Activated naive CD4-positive, alpha-beta T cell treated with anti-CD3 and anti-CD28 coated beads, Interleukin-2, amount 50 U/mL, for 72 hours (primary cell): Measurements from ENCODE around the gene MYZAP. TPM values are rescaled to one million over a fixed set of nuclear protein-coding genes. Genes with fewer than 3 reads are reported as not detected.
A peak's percentile ranks its signal among the peaks of the same experiment; 100 is the strongest.

Experiments
- ATAC-seq, 2 donors: fragments of 150-1000 bp; cut with Tn5 transposase; 2 replicates each; pipeline ENCODE4 v1.10.0; 2021; ENCODE audit warnings: mild to moderate bottlenecking in 2 of 2, moderate library complexity in 2 of 2
- DNase-seq, 2 donors: peaks; one replicate each; pipeline ENCODE4 v3.0.0; 2021 to 2022; ENCODE audit warnings: low spot score in 2 of 2
- H3K27ac Mint-ChIP-seq, 2 donors: one replicate each; pipeline ENCODE4 v1.8.0; 2022; ENCODE audit warnings: mild to moderate bottlenecking in 2 of 2, mixed read lengths in 2 of 2
- H3K36me3 Mint-ChIP-seq, 2 donors: one replicate each; pipeline ENCODE4 v1.8.0; 2022; ENCODE audit warnings: mixed read lengths in 2 of 2
- H3K9me3 Mint-ChIP-seq, 2 donors: one replicate each; pipeline ENCODE4 v1.8.0; 2022; ENCODE audit warnings: mixed read lengths in 2 of 2
- total RNA-seq, 2 donors: library from RNA; stranded (reverse); gene quantifications; one replicate each; pipeline ENCODE4 v1.2.3, GENCODE V29; 2022

The MYZAP gene
- total RNA-seq = under 1 TPM in 1 of 2 donors, not detected in 1; 0.20 TPM

DNA sequence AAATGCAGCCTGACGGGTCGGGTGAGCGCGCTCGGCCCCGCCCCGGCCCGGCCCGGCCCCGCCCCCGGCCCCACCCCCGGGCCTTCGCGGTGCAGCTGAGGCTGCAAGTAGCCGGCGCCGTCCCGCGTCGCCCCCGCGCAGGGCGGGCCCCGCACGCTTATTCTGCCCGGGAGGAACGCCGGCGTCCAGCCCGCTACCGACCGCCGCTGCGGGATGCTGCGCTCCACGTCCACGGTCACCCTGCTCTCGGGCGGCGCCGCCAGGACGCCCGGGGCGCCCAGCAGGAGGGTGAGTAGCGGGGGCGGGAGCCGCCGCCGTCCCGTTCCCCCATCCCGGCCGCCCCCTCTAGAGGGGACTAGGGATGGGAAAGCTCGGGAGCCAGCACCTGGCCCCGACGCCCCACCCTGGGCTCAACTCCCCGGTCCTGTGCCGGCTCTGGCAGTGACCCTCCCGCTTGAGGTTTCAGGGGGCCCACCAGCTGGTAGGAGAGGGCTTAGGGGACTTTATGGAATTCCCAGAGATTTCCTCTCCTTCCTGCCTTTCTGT, at the start of gene MYZAP:
MYZAP (plus strand) TSS at position 83 of the 546 bp plus-strand sequence; CDS start at position 214, 131 bp downstream.
- H3K9me3 Mint-ChIP-seq = peaks cover 0 to 3% of the 10 kb centered on the region in 2 donors
- ATAC-seq (peak; percentile 81 to 85), DNase-seq (peak in 1 of 2 donors; percentile 46)
- H3K36me3 Mint-ChIP-seq = no peaks in the 10 kb centered on the region
- no peak within 1 kb of the TSS for H3K27ac Mint-ChIP-seq

- H3K9me3 Mint-ChIP-seq = peaks cover 0 to 9% of the 10 kb centered on the region in 2 donors
- peak in 1 of 2 donors; percentile 46 for ATAC-seq
- H3K36me3 Mint-ChIP-seq = peaks cover 0 to 10% of the 10 kb centered on the region in 2 donors
- H3K27ac Mint-ChIP-seq = no peak overlapping the region
- no peak for DNase-seq
Measured at GRCh38 chr15:57542505-57542817, 49.2 kb upstream of the MYZAP start.

GRCh38 chr15:57544848-57545480, 46.7 kb upstream of the MYZAP start:
- ATAC-seq (no peak), DNase-seq (no peak)
- H3K27ac Mint-ChIP-seq = no peak overlapping the region
- H3K9me3 Mint-ChIP-seq = peaks cover 0 to 7% of the 10 kb centered on the region in 2 donors
- peaks cover 0 to 8% of the 10 kb centered on the region in 2 donors for H3K36me3 Mint-ChIP-seq

- Mint-ChIP-seq H3K36me3 (no peaks in the 10 kb centered on the region), H3K27ac (no peak overlapping the region), H3K9me3 (no peaks in the 10 kb centered on the region)
- ATAC-seq (no peak), DNase-seq (no peak)
Measured at GRCh38 chr15:57545995-57546394, 45.7 kb upstream of the MYZAP start.

GRCh38 chr15:57547243-57547755, 44.4 kb upstream of the MYZAP start:
- DNase-seq (no peak), ATAC-seq (no peak)
- Mint-ChIP-seq H3K9me3 (no peaks in the 10 kb centered on the region), H3K27ac (no peak overlapping the region), H3K36me3 (no peaks in the 10 kb centered on the region)

DNA sequence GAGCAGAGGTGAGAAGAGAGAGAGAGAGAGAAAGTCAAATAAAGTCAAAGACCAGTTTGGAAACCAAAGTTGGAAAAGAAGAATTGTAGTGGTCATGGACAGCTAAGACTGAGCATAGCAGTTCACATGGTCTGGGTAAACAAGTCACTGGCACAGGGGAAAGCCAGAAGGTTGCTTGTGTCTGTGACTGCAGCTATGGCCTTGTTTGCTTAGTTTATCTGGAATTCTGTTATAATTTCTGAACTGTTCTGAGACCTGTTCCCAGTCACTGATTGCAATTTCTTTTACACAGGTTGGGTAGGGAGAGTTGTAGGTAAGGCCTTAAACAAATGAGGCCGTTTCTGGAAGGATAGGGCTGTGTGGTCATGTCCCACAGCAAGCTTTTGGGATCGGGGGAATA, 43.4 kb upstream of the MYZAP start:
- DNase-seq (no peak), ATAC-seq (no peak)
- H3K27ac Mint-ChIP-seq = peak overlapping the region in 1 of 2 donors; percentile 10
- H3K9me3 Mint-ChIP-seq = no peaks in the 10 kb centered on the region
- no peaks in the 10 kb centered on the region for H3K36me3 Mint-ChIP-seq

GRCh38 chr15:57548835-57549234, 42.9 kb upstream of the MYZAP start:
- Mint-ChIP-seq H3K9me3 (no peaks in the 10 kb centered on the region), H3K27ac (peak overlapping the region in 1 of 2 donors; percentile 10), H3K36me3 (no peaks in the 10 kb centered on the region)
- ATAC-seq = no peak
- DNase-seq = no peak

GRCh38 chr15:57549935-57550334, 41.8 kb upstream of the MYZAP start:
- H3K27ac Mint-ChIP-seq = no peak overlapping the region
- DNase-seq (no peak), ATAC-seq (no peak)
- H3K9me3 Mint-ChIP-seq = no peaks in the 10 kb centered on the region
- H3K36me3 Mint-ChIP-seq = no peaks in the 10 kb centered on the region

DNA sequence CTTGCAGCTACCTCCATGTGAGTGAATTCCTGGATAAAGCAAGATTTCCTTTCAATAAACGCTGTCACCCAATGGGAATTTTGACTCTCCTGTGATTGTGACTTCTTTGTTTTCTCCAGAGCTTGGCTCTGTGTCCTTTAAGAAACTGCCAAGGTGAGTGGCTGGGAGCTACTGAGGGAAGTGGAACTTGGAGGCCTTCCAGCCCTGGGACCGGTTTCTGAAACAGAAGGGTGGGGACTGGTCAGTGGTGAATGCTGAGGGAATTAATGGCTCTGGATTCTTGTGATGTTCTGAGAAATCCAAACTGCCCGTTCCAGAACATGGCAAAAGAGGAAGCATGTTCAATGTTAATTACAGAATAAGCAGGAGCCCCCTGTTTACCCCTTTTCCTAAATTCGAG, 41.1 kb upstream of the MYZAP start:
- Mint-ChIP-seq H3K9me3 (no peaks in the 10 kb centered on the region), H3K36me3 (no peaks in the 10 kb centered on the region), H3K27ac (no peak overlapping the region)
- DNase-seq (no peak), ATAC-seq (no peak)

DNA sequence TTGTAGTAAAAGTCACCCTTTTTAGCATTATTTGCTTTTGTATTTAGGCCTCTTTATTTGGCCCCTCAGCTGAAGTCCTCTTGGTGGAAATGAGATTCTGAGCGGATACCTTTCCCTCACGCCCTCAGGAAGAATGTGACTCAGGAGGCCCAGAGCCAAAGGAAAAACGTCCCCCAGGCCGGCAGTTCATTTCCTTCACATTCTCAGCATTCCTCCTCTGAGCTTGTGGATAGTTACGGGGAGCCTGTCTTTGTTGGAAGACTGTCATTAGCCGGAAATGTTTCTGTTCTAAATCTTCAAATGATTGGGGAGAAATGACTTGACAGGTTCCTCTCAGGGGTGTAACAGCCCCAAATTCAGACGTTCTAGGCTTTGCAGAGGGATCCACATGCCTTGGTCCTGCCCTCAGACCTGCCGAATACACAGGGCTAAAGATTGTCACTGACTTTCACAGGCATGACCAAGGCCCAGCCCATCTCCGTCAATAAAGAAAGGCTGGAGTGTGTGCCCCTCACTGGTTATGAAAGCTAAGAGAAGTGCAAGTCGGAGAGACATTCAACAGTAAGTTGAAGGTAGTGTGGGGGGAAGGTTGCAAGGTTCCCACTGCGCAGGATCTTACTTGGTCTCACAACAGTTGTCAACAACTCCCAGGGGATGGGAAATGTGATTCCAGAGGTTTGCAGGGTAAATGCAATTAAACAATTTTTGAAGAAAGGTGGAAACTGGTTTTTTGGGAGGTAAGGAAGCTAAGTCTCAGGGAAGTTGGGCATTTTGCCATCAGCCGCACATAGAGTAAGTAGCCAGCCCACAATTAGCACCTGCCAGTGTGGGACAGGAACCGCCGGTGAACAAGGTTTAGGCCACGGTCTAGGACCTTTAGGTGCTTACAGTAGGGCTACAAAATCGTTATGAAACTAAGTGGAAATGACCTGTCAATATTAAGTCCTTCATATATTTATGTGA, 39.7 kb upstream of the MYZAP start:
- Mint-ChIP-seq H3K9me3 (no peaks in the 10 kb centered on the region), H3K27ac (no peak overlapping the region), H3K36me3 (no peaks in the 10 kb centered on the region)
- DNase-seq = no peak
- ATAC-seq = no peak

DNA sequence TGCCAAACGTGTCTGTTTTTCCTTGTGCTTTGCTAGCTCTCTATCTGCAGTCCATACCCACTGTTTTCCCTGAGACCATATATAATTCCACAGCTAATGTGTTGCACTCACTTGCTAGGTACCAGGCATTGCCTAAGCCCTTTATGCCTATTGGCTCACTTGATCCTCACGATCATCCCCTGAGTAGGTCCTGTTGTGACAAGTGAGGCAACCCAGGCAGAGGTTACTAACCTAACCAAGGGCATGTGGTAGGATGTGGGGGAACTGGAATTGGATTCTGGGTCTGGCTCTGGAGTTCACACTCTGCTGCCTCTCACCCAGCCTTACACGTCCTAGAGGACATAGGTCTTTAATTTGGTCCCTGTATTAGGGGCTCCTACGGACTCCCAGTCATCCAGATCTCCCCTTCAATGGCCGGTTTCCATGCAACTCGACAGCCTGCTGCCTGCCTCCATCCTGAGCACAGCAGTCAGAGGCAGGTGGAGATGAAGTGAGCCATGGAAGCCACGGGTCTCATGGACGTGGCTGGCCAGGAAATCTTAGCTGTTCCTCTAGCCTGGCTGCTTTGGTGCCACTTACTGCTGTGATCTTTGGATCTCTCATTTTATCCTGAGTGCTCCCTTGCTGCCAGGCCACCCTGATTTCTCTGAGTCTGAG, 38.9 kb upstream of the MYZAP start:
- Mint-ChIP-seq H3K36me3 (no peaks in the 10 kb centered on the region), H3K9me3 (no peaks in the 10 kb centered on the region), H3K27ac (no peak overlapping the region)
- DNase-seq = no peak
- no peak for ATAC-seq

DNA sequence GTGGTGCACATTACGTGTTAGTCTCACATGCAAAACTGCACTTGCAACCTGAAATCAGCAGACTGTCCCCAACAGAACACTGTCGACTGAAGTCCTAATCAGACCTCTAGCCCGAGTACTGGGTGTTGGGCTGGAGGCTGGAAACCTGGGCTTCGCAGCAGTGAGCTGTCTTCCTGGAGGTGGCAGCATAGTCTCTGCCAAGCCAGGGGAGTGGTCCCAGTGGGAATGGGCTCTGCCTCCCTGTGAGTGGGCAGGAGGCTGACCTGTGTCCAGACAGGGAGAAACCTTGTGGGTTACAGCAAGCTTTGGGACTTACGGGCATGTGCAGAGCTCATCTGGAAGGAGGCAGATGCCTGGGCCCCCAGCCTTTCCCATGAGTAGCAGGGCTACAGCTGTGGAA, 38.2 kb upstream of the MYZAP start:
- Mint-ChIP-seq H3K27ac (no peak overlapping the region), H3K9me3 (no peaks in the 10 kb centered on the region)

DNA sequence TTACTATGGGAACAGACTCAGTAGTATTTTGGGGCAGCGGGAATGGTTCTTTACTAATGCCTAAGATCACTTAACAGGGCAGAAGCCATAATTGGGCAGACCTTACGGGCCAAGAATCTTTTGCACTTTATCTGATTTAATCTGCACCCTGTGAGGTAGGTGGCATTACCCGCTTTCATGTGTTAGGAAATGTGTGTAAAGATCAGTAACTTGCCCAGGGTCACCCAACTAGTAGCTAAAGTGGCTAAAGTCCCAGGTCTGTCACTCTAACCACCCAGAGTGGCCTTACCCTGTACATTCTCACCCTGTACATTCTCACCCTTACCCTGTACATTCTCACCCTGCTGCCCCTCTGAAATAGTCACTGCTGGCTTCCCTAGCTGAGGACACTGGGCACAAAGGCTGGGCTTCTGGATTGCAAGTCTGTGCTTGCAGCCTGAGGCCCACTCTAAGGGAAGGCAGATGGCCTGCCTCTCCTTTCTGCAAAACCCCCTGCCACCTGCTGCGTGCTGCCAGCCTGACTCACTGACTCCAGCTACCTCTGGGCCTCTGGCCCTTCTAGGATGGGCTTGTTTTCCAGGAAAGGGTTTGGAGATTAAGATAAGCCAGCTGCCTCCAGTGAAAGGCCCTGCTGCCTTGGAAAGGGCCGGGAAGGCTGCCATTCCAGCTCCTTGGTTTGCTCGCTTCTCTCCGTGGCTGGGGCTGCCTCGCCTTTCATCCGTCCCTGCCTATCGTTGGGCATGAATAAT, 37.5 kb upstream of the MYZAP start:
- DNase-seq (no peak), ATAC-seq (no peak)
- no peaks in the 10 kb centered on the region for H3K9me3 Mint-ChIP-seq
- H3K36me3 Mint-ChIP-seq = no peaks in the 10 kb centered on the region
- no peak overlapping the region for H3K27ac Mint-ChIP-seq

More for the DNA sequence above, 38.2 kb upstream of the MYZAP start:
- DNase-seq (no peak), ATAC-seq (no peak)
- no peaks in the 10 kb centered on the region for H3K36me3 Mint-ChIP-seq

GRCh38 chr15:57554812-57555179, 36.9 kb upstream of the MYZAP start:
- ATAC-seq (no peak), DNase-seq (no peak)
- Mint-ChIP-seq H3K27ac (peak overlapping the region in 1 of 2 donors; percentile 23), H3K9me3 (no peaks in the 10 kb centered on the region), H3K36me3 (no peaks in the 10 kb centered on the region)

- Mint-ChIP-seq H3K9me3 (no peaks in the 10 kb centered on the region), H3K36me3 (no peaks in the 10 kb centered on the region), H3K27ac (peak overlapping the region in 1 of 2 donors; percentile 23)
- DNase-seq (no peak), ATAC-seq (no peak)
Measured at GRCh38 chr15:57555270-57555669, 36.4 kb upstream of the MYZAP start.

GRCh38 chr15:57556040-57556439, 35.7 kb upstream of the MYZAP start:
- Mint-ChIP-seq H3K27ac (no peak overlapping the region), H3K36me3 (no peaks in the 10 kb centered on the region), H3K9me3 (no peaks in the 10 kb centered on the region)

More at GRCh38 chr15:57556040-57556439, 35.7 kb upstream of the MYZAP start:
- ATAC-seq (no peak), DNase-seq (no peak)
